Neural cell (in vitro differentiated cells): ENCODE measurements around the gene CLCN4. TPM values are rescaled to one million over a fixed set of nuclear protein-coding genes. Genes with fewer than 3 reads are reported as not detected.

Experiments
- H2AFZ ChIP-seq: fragments of 200-600, 300-800 bp; sonication (generic), shearing (Covaris generic); 2 replicates; pipeline ENCODE4 v1.6.0; 2014; ENCODE audit warnings: low read depth, mild to moderate bottlenecking, antibody characterized with exemption, low read length, moderate library complexity
- H3F3A ChIP-seq: fragments of 200-600 bp; shearing (Covaris generic); 2 replicates; pipeline ENCODE4 v1.6.1; 2016; ENCODE audit warnings: mild to moderate bottlenecking, moderate library complexity, mixed read lengths, antibody characterized with exemption, low read length; ENCODE audit not compliant: insufficient read depth, poor library complexity, severe bottlenecking
- H3K27ac ChIP-seq: fragments of 200-600, 300-800 bp; sonication (generic), shearing (Covaris generic); 2 replicates; pipeline ENCODE4 v1.5.1; 2014; ENCODE audit warnings: mild to moderate bottlenecking, low read length, moderate library complexity
- H3K27me3 ChIP-seq: fragments of 300-800, 200-600 bp; sonication (generic), shearing (Covaris generic); 2 replicates; pipeline ENCODE4 v1.6.0; 2014; ENCODE audit warnings: mild to moderate bottlenecking, low read depth, low read length, moderate library complexity; ENCODE audit not compliant: insufficient read depth
- H3K36me3 ChIP-seq: fragments of 300-800, 200-600 bp; sonication (generic), shearing (Covaris generic); 2 replicates; pipeline ENCODE4 v1.5.1; 2014; ENCODE audit warnings: mild to moderate bottlenecking, antibody characterized with exemption, low read length, moderate library complexity; ENCODE audit not compliant: insufficient read depth
- H3K4me2 ChIP-seq: fragments of 300-800, 200-600 bp; sonication (generic), shearing (Covaris generic); 2 replicates; pipeline ENCODE4 v1.6.0; 2014; ENCODE audit warnings: mild to moderate bottlenecking, low read length
- H3K4me3 ChIP-seq: fragments of 300-800, 200-600 bp; sonication (generic), shearing (Covaris generic); 2 replicates; pipeline ENCODE4 v1.5.1; 2014; ENCODE audit warnings: mild to moderate bottlenecking, low read length, moderate library complexity
- H3K79me2 ChIP-seq: fragments of 200-600 bp; shearing (Covaris generic); replicated peaks from 2 replicates; pipeline ENCODE4 v1.6.0; 2014; ENCODE audit warnings: mild to moderate bottlenecking, low read length, moderate library complexity; ENCODE audit not compliant: insufficient read depth
- H3K9ac ChIP-seq: fragments of 300-800, 200-600 bp; sonication (generic), shearing (Covaris generic); 2 replicates; pipeline ENCODE4 v1.6.1; 2016; ENCODE audit warnings: mild to moderate bottlenecking, low read length, mixed read lengths
- H3K9me2 ChIP-seq: fragments of 200-600 bp; shearing (Covaris generic); 2 replicates; pipeline ENCODE4 v1.6.1; 2016; ENCODE audit warnings: mild to moderate bottlenecking, low read length, mixed read lengths; ENCODE audit not compliant: insufficient read depth
- H3K9me3 ChIP-seq: fragments of 200-600, 300-800 bp; sonication (generic), shearing (Covaris generic); 2 replicates; pipeline ENCODE4 v1.6.1; 2016; ENCODE audit warnings: mild to moderate bottlenecking, mixed run types, low read length, moderate library complexity, mixed read lengths
- H4K20me1 ChIP-seq: fragments of 200-600 bp; shearing (Covaris generic); 2 replicates; pipeline ENCODE4 v1.6.1; 2016; ENCODE audit warnings: mild to moderate bottlenecking, mixed run types; ENCODE audit not compliant: insufficient read depth
- EP300 ChIP-seq: fragments of 450-650 bp; conservative IDR thresholded peaks from 2 replicates; pipeline ENCODE4 v1.6.1; 2014; ENCODE audit warnings: antibody characterized with exemption, mild to moderate bottlenecking, moderate library complexity; ENCODE audit not compliant: poor library complexity, severe bottlenecking
- EZH2 ChIP-seq: fragments of 200-600, 300-800 bp; shearing (Covaris generic), sonication (generic); IDR thresholded peaks from 2 replicates; pipeline ENCODE4 v1.6.1; 2014; ENCODE audit warnings: antibody characterized with exemption, low read length, borderline replicate concordance, mild to moderate bottlenecking; ENCODE audit not compliant: insufficient read depth, poor library complexity, severe bottlenecking
- MXI1 ChIP-seq: fragments of 450-650 bp; conservative IDR thresholded peaks from 2 replicates; pipeline ENCODE4 v1.6.1; 2014; ENCODE audit warnings: antibody characterized with exemption, mild to moderate bottlenecking; ENCODE audit not compliant: poor library complexity, severe bottlenecking
- POLR2AphosphoS5 ChIP-seq: IDR thresholded peaks from 2 replicates; pipeline ENCODE4 v1.6.1; 2012
- RAD21 ChIP-seq: fragments of 450-650 bp; conservative IDR thresholded peaks from 2 replicates; pipeline ENCODE4 v1.6.1; 2014; ENCODE audit warnings: antibody characterized with exemption, mild to moderate bottlenecking, moderate library complexity
- SMC3 ChIP-seq: fragments of 450-650 bp; conservative IDR thresholded peaks from 2 replicates; pipeline ENCODE4 v1.6.1; 2014; ENCODE audit warnings: antibody characterized with exemption, mild to moderate bottlenecking, moderate library complexity; ENCODE audit not compliant: poor library complexity
- TAF1 ChIP-seq: IDR thresholded peaks from 2 replicates; pipeline ENCODE4 v1.6.1; 2012; ENCODE audit warnings: low read depth
- polyA plus RNA-seq: library from polyadenylated mRNA; depleted of rRNA; stranded (reverse); fragments of >200 nt; gene quantifications from 2 replicates; pipeline ENCODE4 v1.2.3, GENCODE V29; 2014
- TF ChIP-seq, protein P1 (sequence below): fragments of 450-650 bp; IDR thresholded peaks from 2 replicates; pipeline ENCODE4 v1.5.1; 2014; ENCODE audit warnings: antibody characterized with exemption, mild to moderate bottlenecking, moderate library complexity; ENCODE audit not compliant: poor library complexity, severe bottlenecking
- TF ChIP-seq, protein P2 (sequence below): IDR thresholded peaks from 2 replicates; pipeline ENCODE4 v1.6.1; 2012; ENCODE audit warnings: borderline replicate concordance

Gene CLCN4
- polyA plus RNA-seq, 1 donor from 2014 or later: 21.4 TPM

- no peaks in the 10 kb centered on the region for H3K79me2 ChIP-seq
- H4K20me1 ChIP-seq: no peaks in the 10 kb centered on the region
- H3K9ac ChIP-seq: no peak overlapping the region
- no peak overlapping the region for H3K4me2 ChIP-seq
- no peaks in the 10 kb centered on the region for H3K27me3 ChIP-seq
- no peak overlapping the region for H3K4me3 ChIP-seq
- H3K9me3 ChIP-seq: no peaks in the 10 kb centered on the region
- no peak overlapping the region for H3K27ac ChIP-seq
- no peak overlapping the region for H2AFZ ChIP-seq
- TF ChIP-seq SMC3: no peak
- no peak for TF ChIP-seq POLR2AphosphoS5
- TF ChIP-seq TAF1: no peak
- no peak for TF ChIP-seq EZH2
- TF ChIP-seq, protein P1, sequence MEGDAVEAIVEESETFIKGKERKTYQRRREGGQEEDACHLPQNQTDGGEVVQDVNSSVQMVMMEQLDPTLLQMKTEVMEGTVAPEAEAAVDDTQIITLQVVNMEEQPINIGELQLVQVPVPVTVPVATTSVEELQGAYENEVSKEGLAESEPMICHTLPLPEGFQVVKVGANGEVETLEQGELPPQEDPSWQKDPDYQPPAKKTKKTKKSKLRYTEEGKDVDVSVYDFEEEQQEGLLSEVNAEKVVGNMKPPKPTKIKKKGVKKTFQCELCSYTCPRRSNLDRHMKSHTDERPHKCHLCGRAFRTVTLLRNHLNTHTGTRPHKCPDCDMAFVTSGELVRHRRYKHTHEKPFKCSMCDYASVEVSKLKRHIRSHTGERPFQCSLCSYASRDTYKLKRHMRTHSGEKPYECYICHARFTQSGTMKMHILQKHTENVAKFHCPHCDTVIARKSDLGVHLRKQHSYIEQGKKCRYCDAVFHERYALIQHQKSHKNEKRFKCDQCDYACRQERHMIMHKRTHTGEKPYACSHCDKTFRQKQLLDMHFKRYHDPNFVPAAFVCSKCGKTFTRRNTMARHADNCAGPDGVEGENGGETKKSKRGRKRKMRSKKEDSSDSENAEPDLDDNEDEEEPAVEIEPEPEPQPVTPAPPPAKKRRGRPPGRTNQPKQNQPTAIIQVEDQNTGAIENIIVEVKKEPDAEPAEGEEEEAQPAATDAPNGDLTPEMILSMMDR: no peak
- no peak for TF ChIP-seq MXI1
- H3F3A ChIP-seq: no peaks in the 10 kb centered on the region
- H3K36me3 ChIP-seq: no peaks in the 10 kb centered on the region
- no peaks in the 10 kb centered on the region for H3K9me2 ChIP-seq
Observed at GRCh38 chrX:10213716-10214115, 56.9 kb downstream of the CLCN4 start.

DNA sequence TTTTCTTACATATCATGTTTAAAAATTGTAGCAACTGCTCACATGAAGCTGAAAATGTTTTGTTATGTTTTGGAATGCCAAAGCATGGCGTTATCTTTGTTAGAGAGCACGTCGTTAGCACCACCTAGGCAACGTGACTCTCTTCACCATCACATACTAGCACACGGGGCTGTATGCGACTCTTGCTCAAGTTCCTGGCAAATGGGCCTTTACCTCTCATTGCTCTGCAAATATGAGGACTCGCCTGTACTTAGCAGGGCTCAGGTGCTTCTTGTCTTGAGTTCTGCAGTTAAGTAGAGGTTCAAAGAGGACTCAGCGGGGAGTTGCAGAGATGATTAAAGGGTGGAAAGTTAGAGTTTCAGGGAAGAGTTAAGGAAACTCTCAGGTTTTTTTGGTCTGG is 59.4 kb downstream of the CLCN4 start:
- Histone ChIP-seq H4K20me1 (no peaks in the 10 kb centered on the region), H3K79me2 (no peaks in the 10 kb centered on the region), H3K36me3 (no peaks in the 10 kb centered on the region), H2AFZ (no peak overlapping the region), H3K4me2 (no peak overlapping the region), H3K27me3 (no peaks in the 10 kb centered on the region), H3K9me2 (no peaks in the 10 kb centered on the region), H3K9ac (no peak overlapping the region), H3F3A (no peaks in the 10 kb centered on the region), H3K9me3 (no peaks in the 10 kb centered on the region), H3K27ac (no peak overlapping the region), H3K4me3 (no peak overlapping the region)
- TF ChIP-seq EZH2 (no peak), POLR2AphosphoS5 (no peak), RAD21 (no peak), SMC3 (no peak), MXI1 (no peak), EP300 (no peak), TAF1 (no peak)
- TF ChIP-seq, protein P1: no peak
- TF ChIP-seq, protein P2, sequence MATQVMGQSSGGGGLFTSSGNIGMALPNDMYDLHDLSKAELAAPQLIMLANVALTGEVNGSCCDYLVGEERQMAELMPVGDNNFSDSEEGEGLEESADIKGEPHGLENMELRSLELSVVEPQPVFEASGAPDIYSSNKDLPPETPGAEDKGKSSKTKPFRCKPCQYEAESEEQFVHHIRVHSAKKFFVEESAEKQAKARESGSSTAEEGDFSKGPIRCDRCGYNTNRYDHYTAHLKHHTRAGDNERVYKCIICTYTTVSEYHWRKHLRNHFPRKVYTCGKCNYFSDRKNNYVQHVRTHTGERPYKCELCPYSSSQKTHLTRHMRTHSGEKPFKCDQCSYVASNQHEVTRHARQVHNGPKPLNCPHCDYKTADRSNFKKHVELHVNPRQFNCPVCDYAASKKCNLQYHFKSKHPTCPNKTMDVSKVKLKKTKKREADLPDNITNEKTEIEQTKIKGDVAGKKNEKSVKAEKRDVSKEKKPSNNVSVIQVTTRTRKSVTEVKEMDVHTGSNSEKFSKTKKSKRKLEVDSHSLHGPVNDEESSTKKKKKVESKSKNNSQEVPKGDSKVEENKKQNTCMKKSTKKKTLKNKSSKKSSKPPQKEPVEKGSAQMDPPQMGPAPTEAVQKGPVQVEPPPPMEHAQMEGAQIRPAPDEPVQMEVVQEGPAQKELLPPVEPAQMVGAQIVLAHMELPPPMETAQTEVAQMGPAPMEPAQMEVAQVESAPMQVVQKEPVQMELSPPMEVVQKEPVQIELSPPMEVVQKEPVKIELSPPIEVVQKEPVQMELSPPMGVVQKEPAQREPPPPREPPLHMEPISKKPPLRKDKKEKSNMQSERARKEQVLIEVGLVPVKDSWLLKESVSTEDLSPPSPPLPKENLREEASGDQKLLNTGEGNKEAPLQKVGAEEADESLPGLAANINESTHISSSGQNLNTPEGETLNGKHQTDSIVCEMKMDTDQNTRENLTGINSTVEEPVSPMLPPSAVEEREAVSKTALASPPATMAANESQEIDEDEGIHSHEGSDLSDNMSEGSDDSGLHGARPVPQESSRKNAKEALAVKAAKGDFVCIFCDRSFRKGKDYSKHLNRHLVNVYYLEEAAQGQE: no peak
